Measurements from ENCODE around the gene LRRC36. TPM values are rescaled to one million over a fixed set of nuclear protein-coding genes. Genes with fewer than 3 reads are reported as not detected.

LRRC36 gene
- total RNA-seq, 2 donors from 2014 or later = 1.1 TPM; not detected in 1

DNA sequence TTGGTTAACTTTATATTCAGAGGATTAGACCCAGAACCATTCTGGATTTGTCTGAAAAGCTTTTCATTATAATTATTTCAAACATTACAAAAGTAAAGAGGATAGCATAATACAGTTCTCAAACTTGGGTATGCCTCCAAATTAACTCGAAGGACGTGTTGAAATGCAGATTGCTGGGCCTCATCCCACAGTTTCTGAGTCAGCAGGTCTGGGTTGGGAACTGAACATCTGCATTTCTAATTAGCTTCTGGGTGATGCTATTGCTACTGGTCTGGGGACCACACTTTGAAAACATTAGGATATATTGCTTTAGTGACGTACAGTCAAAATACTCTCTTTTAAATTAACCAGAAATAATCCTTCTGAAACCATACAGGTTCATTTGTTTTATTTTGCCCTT, 56.7 kb downstream of the LRRC36 start:
- no peak overlapping the region for H3K4me3 ChIP-seq
- H3K9ac ChIP-seq (ENCODE audit: low read depth in 2 of 2, low read length in 2 of 2) = no peak overlapping the region
- no peak overlapping the region for H3K27ac ChIP-seq
- no peaks in the 10 kb centered on the region for H3K27me3 ChIP-seq
- TF ChIP-seq, protein P1, sequence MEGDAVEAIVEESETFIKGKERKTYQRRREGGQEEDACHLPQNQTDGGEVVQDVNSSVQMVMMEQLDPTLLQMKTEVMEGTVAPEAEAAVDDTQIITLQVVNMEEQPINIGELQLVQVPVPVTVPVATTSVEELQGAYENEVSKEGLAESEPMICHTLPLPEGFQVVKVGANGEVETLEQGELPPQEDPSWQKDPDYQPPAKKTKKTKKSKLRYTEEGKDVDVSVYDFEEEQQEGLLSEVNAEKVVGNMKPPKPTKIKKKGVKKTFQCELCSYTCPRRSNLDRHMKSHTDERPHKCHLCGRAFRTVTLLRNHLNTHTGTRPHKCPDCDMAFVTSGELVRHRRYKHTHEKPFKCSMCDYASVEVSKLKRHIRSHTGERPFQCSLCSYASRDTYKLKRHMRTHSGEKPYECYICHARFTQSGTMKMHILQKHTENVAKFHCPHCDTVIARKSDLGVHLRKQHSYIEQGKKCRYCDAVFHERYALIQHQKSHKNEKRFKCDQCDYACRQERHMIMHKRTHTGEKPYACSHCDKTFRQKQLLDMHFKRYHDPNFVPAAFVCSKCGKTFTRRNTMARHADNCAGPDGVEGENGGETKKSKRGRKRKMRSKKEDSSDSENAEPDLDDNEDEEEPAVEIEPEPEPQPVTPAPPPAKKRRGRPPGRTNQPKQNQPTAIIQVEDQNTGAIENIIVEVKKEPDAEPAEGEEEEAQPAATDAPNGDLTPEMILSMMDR (IDR thresholded peaks at IDR 0.05) = no peak
- H3K36me3 ChIP-seq = no peaks in the 10 kb centered on the region
- H3K4me1 ChIP-seq = no peaks in the 10 kb centered on the region
- no peak for DNase-seq
- intact Hi-C loops (cut with DNase I) = no loop called here
- H3K9me3 ChIP-seq = no peaks in the 10 kb centered on the region

DNA sequence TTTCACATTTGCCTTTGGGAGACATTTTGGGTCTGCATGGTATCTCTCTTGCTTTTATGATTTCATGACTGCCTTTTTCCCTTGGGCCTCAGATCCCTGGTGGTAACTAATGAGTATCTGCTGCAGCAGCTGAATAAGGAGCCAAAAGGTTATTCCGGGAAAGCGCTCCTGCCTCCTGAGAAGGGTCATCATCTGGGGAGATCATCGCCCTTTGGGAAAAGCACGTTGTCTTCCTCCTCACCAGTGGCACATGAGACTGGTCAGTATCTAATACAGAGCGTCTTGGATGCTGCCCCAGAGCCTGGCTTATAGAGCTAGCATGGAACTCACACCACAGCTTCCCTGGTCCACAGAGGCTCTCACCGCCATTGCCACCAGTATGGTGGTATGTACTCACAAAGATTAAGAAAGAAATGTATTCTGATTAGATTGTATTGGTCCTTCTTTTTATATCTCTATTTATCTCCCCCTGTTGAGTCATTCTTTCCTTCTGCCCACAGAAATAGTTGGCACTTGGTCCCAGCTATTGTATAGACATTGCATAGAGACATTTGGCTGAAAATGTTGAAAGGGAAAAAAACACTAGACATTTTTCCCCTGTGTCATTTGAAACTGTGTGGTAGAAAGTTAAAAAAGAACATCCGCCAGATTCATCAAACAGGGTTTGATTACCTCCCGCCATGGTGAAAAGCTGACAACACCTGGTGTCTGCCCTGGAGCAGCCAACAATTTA, 58.3 kb downstream of the LRRC36 start:
- no peak for DNase-seq
- intact Hi-C loops (cut with DNase I) = no loop called here
- no peaks in the 10 kb centered on the region for H3K9me3 ChIP-seq

DNA sequence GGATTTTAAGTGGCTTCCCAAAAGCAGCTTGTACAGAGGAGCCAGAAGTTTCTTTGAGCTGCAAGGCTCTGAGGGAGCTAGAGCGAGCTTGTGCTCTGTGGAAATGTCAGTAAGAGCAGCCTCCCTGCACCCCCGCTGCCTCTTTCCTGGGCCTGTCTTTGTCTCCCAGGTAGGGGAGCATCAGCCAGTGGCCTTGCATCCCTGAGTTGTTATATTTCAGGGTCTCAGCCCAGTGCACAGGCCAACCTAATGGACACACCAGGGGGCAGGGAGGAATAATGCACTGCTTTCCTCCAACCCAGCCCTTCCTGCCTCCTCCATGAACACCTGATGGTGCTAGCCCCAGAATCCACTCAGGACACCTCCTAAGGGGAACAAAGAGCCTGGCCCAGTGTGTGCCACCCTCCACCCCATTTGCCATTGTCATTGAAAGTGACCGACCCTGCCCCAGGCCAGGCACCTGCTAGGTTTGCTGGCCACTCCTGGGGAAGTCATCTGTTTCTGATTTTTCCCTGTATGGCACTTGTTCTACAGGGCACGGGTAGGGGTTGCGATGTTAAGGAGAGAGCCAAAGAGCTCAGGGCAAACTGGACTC, 60.3 kb downstream of the LRRC36 start:
- Histone ChIP-seq H3K9me3 (no peaks in the 10 kb centered on the region), H3K27me3 (no peaks in the 10 kb centered on the region), H3K4me1 (no peaks in the 10 kb centered on the region), H3K4me3 (no peak overlapping the region), H3K27ac (no peak overlapping the region), H3K9ac (ENCODE audit: low read depth in 2 of 2, low read length in 2 of 2) (no peak overlapping the region), H3K36me3 (no peaks in the 10 kb centered on the region)
- TF ChIP-seq, protein P1 (IDR thresholded peaks at IDR 0.05) = no peak
- intact Hi-C loops (cut with DNase I) = no loop called here
- no peak for DNase-seq

More for the DNA sequence above, 58.3 kb downstream of the LRRC36 start:
- Histone ChIP-seq H3K4me1 (no peaks in the 10 kb centered on the region), H3K27me3 (no peaks in the 10 kb centered on the region), H3K27ac (no peak overlapping the region), H3K9ac (ENCODE audit: low read depth in 2 of 2, low read length in 2 of 2) (no peak overlapping the region), H3K36me3 (no peaks in the 10 kb centered on the region), H3K4me3 (no peak overlapping the region)
- TF ChIP-seq, protein P1 (IDR thresholded peaks at IDR 0.05) = no peak

DNA sequence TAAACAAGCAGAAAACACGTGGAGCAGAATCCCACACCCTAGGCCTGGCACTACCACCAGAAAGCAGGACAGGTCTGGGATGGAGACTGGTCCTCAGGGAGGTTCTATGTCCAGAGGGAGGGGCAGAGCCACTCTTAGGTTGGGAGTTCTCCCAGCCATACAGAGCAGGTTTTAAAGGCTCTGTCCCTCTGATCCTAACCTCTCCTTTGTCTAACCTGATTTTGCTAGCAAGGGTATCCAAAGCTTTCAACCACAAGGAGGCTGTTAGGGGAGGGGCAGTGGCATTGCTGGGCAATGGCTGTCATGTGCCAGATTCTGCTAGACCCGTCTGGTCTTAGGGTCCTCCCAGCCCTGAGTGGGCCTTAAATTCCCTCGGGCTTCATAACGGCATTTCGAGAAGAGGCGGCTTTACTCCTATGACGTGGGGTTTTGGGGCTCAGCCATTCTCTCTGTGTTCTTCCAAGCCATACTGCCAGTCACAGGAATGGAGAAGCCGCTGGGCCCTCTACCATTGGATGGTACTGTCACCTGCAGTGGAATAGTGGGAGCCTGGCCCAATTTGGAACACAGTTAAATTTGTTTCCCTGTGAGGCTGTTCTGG, 61.0 kb downstream of the LRRC36 start:
- TF ChIP-seq, protein P1 (IDR thresholded peaks at IDR 0.05) = no peak
- no peak overlapping the region for H3K4me3 ChIP-seq
- H3K9me3 ChIP-seq = no peaks in the 10 kb centered on the region
- no peak overlapping the region for H3K9ac ChIP-seq (ENCODE audit: low read depth in 2 of 2, low read length in 2 of 2)
- intact Hi-C loops (cut with DNase I) = no loop called here
- no peaks in the 10 kb centered on the region for H3K27me3 ChIP-seq
- no peaks in the 10 kb centered on the region for H3K36me3 ChIP-seq
- no peak for DNase-seq
- H3K4me1 ChIP-seq = no peaks in the 10 kb centered on the region
- no peak overlapping the region for H3K27ac ChIP-seq

DNA sequence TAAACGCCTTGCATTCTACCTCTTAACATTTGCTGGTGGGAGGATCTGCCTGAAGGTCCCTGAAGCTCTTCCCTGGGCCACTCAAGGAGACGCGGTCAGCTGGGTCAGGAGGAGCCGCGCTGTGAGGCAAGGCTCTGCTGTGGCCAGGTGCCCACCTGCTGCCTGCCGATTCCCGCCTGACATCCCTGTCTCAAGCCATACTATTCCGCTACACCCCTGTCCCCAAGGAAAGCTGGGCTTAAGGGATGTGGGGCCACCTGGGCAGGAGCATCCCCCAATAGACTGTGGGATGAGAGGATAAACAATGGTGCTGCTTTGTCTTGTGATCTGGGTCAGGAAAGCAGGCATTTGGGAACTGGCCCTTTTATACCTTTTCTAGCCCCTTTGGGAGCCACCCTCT, 61.6 kb downstream of the LRRC36 start:
- Histone ChIP-seq H3K36me3 (no peaks in the 10 kb centered on the region), H3K27ac (no peak overlapping the region), H3K4me3 (no peak overlapping the region), H3K9me3 (no peaks in the 10 kb centered on the region), H3K9ac (ENCODE audit: low read depth in 2 of 2, low read length in 2 of 2) (no peak overlapping the region), H3K4me1 (peaks cover 5% of the 10 kb centered on the region), H3K27me3 (no peaks in the 10 kb centered on the region)
- no peak for DNase-seq
- intact Hi-C loops (cut with DNase I) = no loop called here
- TF ChIP-seq, protein P1 (IDR thresholded peaks at IDR 0.05) = no peak

Data from colonic mucosa (tissue), 4 donors.